ENCODE measurements around the gene FATE1.

The FATE1 gene

DNA sequence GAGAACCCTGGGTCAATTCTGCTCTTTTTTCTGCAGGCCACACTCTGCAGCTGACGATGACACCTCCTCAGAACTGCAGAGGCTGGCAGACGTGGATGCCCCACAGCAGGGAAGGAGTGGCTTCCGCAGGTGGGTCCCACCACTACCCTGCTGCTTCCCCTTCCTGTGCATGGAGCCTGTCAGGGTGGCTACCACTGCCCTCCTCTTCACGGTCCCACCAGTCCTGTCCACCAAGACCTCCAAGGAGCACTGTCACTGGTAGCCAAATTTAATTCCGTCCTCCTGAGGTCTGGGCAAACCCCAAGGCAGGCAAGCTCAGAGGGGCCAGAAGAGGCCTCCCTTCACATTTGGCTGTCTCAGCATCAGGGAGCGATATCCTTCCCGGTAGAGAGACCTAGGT lies 22.9 kb downstream of the FATE1 start:
- Histone ChIP-seq H2BK15ac (ENCODE audit: low read depth, poor library complexity, severe bottlenecking) (no peak overlapping the region), H3K23ac (ENCODE audit: low read length in 2 of 2) (no peak overlapping the region), H3K4me2 (ENCODE audit: low read length, poor library complexity, severe bottlenecking) (no peak overlapping the region), H3K18ac (ENCODE audit: low read depth in 1 of 2, low read length in 2 of 2) (no peak overlapping the region), H3K9ac (ENCODE audit: low read length) (no peak overlapping the region), H3K79me1 (replicated peaks; ENCODE audit: low read length, poor library complexity, severe bottlenecking) (no peaks in the 10 kb centered on the region), H3K36me3 (ENCODE audit: control insufficient read depth in 1 of 2, insufficient read depth in 2 of 2, low read depth in 1 of 2, low read length in 2 of 2) (no peaks in the 10 kb centered on the region), H2AFZ (ENCODE audit: low read depth, low read length) (no peak overlapping the region), H3K4ac (ENCODE audit: low read depth in 1 of 2, low read length in 2 of 2) (no peak overlapping the region), H3K14ac (ENCODE audit: low read length in 2 of 2) (no peak overlapping the region), H3K27me3 (ENCODE audit: control insufficient read depth in 1 of 2, insufficient read depth in 1 of 2, low read length in 2 of 2) (peaks cover 0 to 59% of the 10 kb centered on the region in 2 experiments), H2AK5ac (ENCODE audit: low read length, severe bottlenecking) (no peak overlapping the region), H2BK12ac (ENCODE audit: low read length in 2 of 2) (no peak overlapping the region), H3K4me1 (ENCODE audit: control insufficient read depth, insufficient read depth, low read depth, low read length) (no peaks in the 10 kb centered on the region), H3K4me3 (ENCODE audit: insufficient read depth in 1 of 2, low read depth in 1 of 2, low read length in 2 of 2) (no peak overlapping the region), H2BK120ac (ENCODE audit: low read depth, low read length) (no peak overlapping the region), H4K8ac (ENCODE audit: low read length) (no peak overlapping the region), H3K9me3 (ENCODE audit: control insufficient read depth, low read length) (peaks cover 19% of the 10 kb centered on the region), H4K91ac (ENCODE audit: low read length) (no peak overlapping the region), H3K27ac (ENCODE audit: low read length, poor library complexity, severe bottlenecking) (no peak overlapping the region), H2BK5ac (ENCODE audit: low read depth, low read length, poor library complexity, severe bottlenecking) (no peak overlapping the region)
- 80% methylated on average over 7 of the region's 7 CpGs for WGBS
- no peak for DNase-seq

DNA sequence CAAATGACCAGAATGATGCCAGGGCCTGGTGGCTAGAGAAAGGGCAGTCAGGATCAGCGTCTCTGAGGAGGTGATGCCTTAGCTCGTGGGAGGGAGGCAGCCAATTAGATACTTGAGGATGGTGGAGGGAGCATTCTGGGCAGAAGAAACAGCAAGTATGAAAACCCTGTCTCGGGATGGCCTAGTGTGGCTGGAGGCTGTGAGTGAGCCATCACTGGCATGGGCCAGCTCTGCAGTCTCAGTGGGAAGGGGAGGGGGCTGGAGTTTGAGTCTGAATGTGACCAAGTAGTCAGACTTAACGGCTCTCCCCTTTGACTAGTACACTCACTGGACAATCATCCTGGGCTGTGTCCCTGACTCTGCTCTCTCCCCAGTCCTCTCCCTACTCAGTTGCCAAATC lies 25.8 kb downstream of the FATE1 start:
- H3K36me3 ChIP-seq (ENCODE audit: control insufficient read depth in 1 of 2, insufficient read depth in 2 of 2, low read depth in 1 of 2, low read length in 2 of 2): no peaks in the 10 kb centered on the region
- WGBS: 60% methylated on average over 3 of the region's 4 CpGs
- no peak overlapping the region for H4K8ac ChIP-seq (ENCODE audit: low read length)
- no peak overlapping the region for H3K4me3 ChIP-seq (ENCODE audit: insufficient read depth in 1 of 2, low read depth in 1 of 2, low read length in 2 of 2)
- no peak overlapping the region for H3K9ac ChIP-seq (ENCODE audit: low read length)
- no peak overlapping the region for H3K4me2 ChIP-seq (ENCODE audit: low read length, poor library complexity, severe bottlenecking)
- no peak overlapping the region for H2BK120ac ChIP-seq (ENCODE audit: low read depth, low read length)
- no peak for DNase-seq
- peaks cover 19% of the 10 kb centered on the region for H3K9me3 ChIP-seq (ENCODE audit: control insufficient read depth, low read length)
- H3K23ac ChIP-seq (ENCODE audit: low read length in 2 of 2): no peak overlapping the region
- H3K14ac ChIP-seq (ENCODE audit: low read length in 2 of 2): no peak overlapping the region
- H2BK15ac ChIP-seq (ENCODE audit: low read depth, poor library complexity, severe bottlenecking): no peak overlapping the region
- no peak overlapping the region for H4K91ac ChIP-seq (ENCODE audit: low read length)
- H3K4me1 ChIP-seq (ENCODE audit: control insufficient read depth, insufficient read depth, low read depth, low read length): no peaks in the 10 kb centered on the region
- H3K4ac ChIP-seq (ENCODE audit: low read depth in 1 of 2, low read length in 2 of 2): no peak overlapping the region
- H2AK5ac ChIP-seq (ENCODE audit: low read length, severe bottlenecking): no peak overlapping the region
- peaks cover 0 to 50% of the 10 kb centered on the region in 2 experiments for H3K27me3 ChIP-seq (ENCODE audit: control insufficient read depth in 1 of 2, insufficient read depth in 1 of 2, low read length in 2 of 2)
- H2BK12ac ChIP-seq (ENCODE audit: low read length in 2 of 2): no peak overlapping the region
- H3K18ac ChIP-seq (ENCODE audit: low read depth in 1 of 2, low read length in 2 of 2): no peak overlapping the region
- no peaks in the 10 kb centered on the region for H3K79me1 ChIP-seq (replicated peaks; ENCODE audit: low read length, poor library complexity, severe bottlenecking)
- H3K27ac ChIP-seq (ENCODE audit: low read length, poor library complexity, severe bottlenecking): no peak overlapping the region
- H2BK5ac ChIP-seq (ENCODE audit: low read depth, low read length, poor library complexity, severe bottlenecking): no peak overlapping the region
- H2AFZ ChIP-seq (ENCODE audit: low read depth, low read length): no peak overlapping the region

DNA sequence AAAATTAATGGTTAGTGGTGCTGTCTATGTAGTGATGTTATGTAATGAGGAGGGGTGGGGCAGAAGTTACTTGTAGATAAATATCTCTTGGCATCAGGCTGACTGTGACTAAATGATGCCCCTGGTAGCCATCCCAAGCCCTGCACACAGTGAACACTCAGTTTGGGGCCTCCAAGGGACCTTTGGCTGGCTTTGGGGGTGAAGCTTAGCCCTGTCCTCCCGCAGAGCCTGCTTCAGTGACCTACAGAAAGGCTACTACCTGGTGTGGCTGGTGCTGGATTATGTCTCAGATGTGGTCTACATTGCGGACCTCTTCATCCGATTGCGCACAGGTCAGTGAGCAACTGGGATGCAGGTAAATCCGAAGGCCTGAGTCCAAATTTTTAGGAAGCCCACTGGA lies 26.5 kb downstream of the FATE1 start:
- Histone ChIP-seq H2BK5ac (ENCODE audit: low read depth, low read length, poor library complexity, severe bottlenecking) (no peak overlapping the region), H3K18ac (ENCODE audit: low read depth in 1 of 2, low read length in 2 of 2) (no peak overlapping the region), H2AFZ (ENCODE audit: low read depth, low read length) (no peak overlapping the region), H4K91ac (ENCODE audit: low read length) (no peak overlapping the region), H3K27me3 (ENCODE audit: control insufficient read depth in 1 of 2, insufficient read depth in 1 of 2, low read length in 2 of 2) (peaks cover 0 to 47% of the 10 kb centered on the region in 2 experiments), H3K23ac (ENCODE audit: low read length in 2 of 2) (no peak overlapping the region), H2AK5ac (ENCODE audit: low read length, severe bottlenecking) (no peak overlapping the region), H3K36me3 (ENCODE audit: control insufficient read depth in 1 of 2, insufficient read depth in 2 of 2, low read depth in 1 of 2, low read length in 2 of 2) (no peaks in the 10 kb centered on the region), H2BK15ac (ENCODE audit: low read depth, poor library complexity, severe bottlenecking) (no peak overlapping the region), H3K4me1 (ENCODE audit: control insufficient read depth, insufficient read depth, low read depth, low read length) (no peaks in the 10 kb centered on the region), H3K27ac (ENCODE audit: low read length, poor library complexity, severe bottlenecking) (no peak overlapping the region), H2BK120ac (ENCODE audit: low read depth, low read length) (no peak overlapping the region), H3K79me1 (replicated peaks; ENCODE audit: low read length, poor library complexity, severe bottlenecking) (no peaks in the 10 kb centered on the region), H3K9me3 (ENCODE audit: control insufficient read depth, low read length) (peaks cover 19% of the 10 kb centered on the region), H3K9ac (ENCODE audit: low read length) (no peak overlapping the region), H3K4me3 (ENCODE audit: insufficient read depth in 1 of 2, low read depth in 1 of 2, low read length in 2 of 2) (no peak overlapping the region), H3K4ac (ENCODE audit: low read depth in 1 of 2, low read length in 2 of 2) (no peak overlapping the region), H3K4me2 (ENCODE audit: low read length, poor library complexity, severe bottlenecking) (no peak overlapping the region), H4K8ac (ENCODE audit: low read length) (no peak overlapping the region), H2BK12ac (ENCODE audit: low read length in 2 of 2) (no peak overlapping the region), H3K14ac (ENCODE audit: low read length in 2 of 2) (no peak overlapping the region)
- WGBS: 81% methylated on average over 5 of the region's 5 CpGs
- no peak for DNase-seq

DNA sequence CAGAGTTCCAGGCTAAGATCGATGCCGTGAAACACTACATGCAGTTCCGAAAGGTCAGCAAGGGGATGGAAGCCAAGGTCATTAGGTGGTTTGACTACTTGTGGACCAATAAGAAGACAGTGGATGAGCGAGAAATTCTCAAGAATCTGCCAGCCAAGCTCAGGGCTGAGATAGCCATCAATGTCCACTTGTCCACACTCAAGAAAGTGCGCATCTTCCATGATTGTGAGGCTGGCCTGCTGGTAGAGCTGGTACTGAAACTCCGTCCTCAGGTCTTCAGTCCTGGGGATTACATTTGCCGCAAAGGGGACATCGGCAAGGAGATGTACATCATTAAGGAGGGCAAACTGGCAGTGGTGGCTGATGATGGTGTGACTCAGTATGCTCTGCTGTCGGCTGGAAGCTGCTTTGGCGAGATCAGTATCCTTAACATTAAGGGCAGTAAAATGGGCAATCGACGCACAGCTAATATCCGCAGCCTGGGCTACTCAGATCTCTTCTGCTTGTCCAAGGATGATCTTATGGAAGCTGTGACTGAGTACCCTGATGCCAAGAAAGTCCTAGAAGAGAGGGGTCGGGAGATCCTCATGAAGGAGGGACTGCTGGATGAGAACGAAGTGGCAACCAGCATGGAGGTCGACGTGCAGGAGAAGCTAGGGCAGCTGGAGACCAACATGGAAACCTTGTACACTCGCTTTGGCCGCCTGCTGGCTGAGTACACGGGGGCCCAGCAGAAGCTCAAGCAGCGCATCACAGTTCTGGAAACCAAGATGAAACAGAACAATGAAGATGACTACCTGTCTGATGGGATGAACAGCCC lies 28.0 kb downstream of the FATE1 start:
- H2BK12ac ChIP-seq (ENCODE audit: low read length in 2 of 2): no peak overlapping the region
- no peak overlapping the region for H4K8ac ChIP-seq (ENCODE audit: low read length)
- no peak overlapping the region for H3K27ac ChIP-seq (ENCODE audit: low read length, poor library complexity, severe bottlenecking)
- no peak overlapping the region for H3K18ac ChIP-seq (ENCODE audit: low read depth in 1 of 2, low read length in 2 of 2)
- no peaks in the 10 kb centered on the region for H3K79me1 ChIP-seq (replicated peaks; ENCODE audit: low read length, poor library complexity, severe bottlenecking)
- H3K27me3 ChIP-seq (ENCODE audit: control insufficient read depth in 1 of 2, insufficient read depth in 1 of 2, low read length in 2 of 2): peaks cover 0 to 43% of the 10 kb centered on the region in 2 experiments
- H2BK120ac ChIP-seq (ENCODE audit: low read depth, low read length): no peak overlapping the region
- H3K4ac ChIP-seq (ENCODE audit: low read depth in 1 of 2, low read length in 2 of 2): no peak overlapping the region
- no peaks in the 10 kb centered on the region for H3K36me3 ChIP-seq (ENCODE audit: control insufficient read depth in 1 of 2, insufficient read depth in 2 of 2, low read depth in 1 of 2, low read length in 2 of 2)
- no peak overlapping the region for H3K14ac ChIP-seq (ENCODE audit: low read length in 2 of 2)
- DNase-seq: no peak
- no peak overlapping the region for H3K23ac ChIP-seq (ENCODE audit: low read length in 2 of 2)
- H3K4me1 ChIP-seq (ENCODE audit: control insufficient read depth, insufficient read depth, low read depth, low read length): no peaks in the 10 kb centered on the region
- H3K9me3 ChIP-seq (ENCODE audit: control insufficient read depth, low read length): peaks cover 19% of the 10 kb centered on the region
- no peak overlapping the region for H3K9ac ChIP-seq (ENCODE audit: low read length)
- no peak overlapping the region for H2AK5ac ChIP-seq (ENCODE audit: low read length, severe bottlenecking)
- H2AFZ ChIP-seq (ENCODE audit: low read depth, low read length): no peak overlapping the region
- no peak overlapping the region for H3K4me2 ChIP-seq (ENCODE audit: low read length, poor library complexity, severe bottlenecking)
- H2BK15ac ChIP-seq (ENCODE audit: low read depth, poor library complexity, severe bottlenecking): no peak overlapping the region
- H2BK5ac ChIP-seq (ENCODE audit: low read depth, low read length, poor library complexity, severe bottlenecking): no peak overlapping the region
- H4K91ac ChIP-seq (ENCODE audit: low read length): no peak overlapping the region
- WGBS: 90% methylated on average over 21 of the region's 21 CpGs
- no peak overlapping the region for H3K4me3 ChIP-seq (ENCODE audit: insufficient read depth in 1 of 2, low read depth in 1 of 2, low read length in 2 of 2)

Data from mesenchymal stem cell (in vitro differentiated cells and primary cell).